Measurements from ENCODE around the gene GPR62.
"Not testable (repeated sequence)": the region's sequence is repeated elsewhere in the genome, so short reads cannot be mapped to it uniquely, and the experiment has no call there.

GPR62 gene

GRCh38 chr3:51955175-51955892 is at the start of gene GPR62:
TSS of gene GPR62 (plus strand) at chr3:51955381. CDS start at chr3:51955653, 272 bp downstream.
- DNase-seq, result no peak

- DNase-seq, result no peak
Measured at GRCh38 chr3:51908026-51908425, 47.2 kb upstream of the GPR62 start.

DNA sequence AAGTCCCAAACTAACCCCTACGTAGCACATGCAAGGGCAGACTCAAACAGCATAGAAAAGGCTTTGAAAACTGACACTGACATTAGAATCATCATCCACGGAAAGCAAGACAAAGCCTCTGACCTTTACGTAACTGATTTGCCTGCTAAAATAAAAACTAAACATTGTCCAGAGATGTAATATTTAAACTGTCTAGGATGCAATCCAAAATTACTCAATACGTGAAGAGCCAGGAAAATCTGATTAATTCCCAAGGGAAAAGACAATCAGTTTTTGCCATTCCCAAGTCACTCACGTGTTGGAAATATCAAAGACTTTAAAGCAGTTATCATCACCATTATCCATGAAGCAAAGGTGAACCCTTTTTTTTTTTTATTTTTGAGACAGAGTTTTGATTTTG is 38.8 kb upstream of the GPR62 start:
- DNase-seq, result no peak

DNA sequence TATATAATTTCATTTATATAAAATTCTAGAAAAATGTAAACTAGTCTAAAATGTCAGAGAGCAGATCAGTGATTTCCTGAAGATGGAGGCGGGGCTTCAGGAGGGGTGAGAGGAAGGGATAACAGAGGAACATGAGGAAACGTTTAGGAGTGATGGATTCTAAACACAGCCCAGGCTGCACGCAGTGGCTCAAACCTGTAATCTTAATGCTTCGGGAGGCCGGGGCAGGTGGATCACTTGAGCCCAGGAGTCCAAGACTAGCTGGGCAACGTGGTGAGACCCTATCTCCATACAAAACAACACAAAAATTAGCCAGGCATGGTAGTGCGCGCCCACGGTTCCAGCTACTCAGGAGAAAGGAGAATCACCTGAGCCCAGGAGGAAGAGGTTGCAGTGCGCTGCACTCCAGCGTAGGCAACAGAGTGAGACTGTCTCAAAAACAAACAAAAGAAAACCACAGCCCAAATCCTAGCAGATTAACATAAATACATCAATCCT is 34.1 kb upstream of the GPR62 start:
- no peak for DNase-seq

DNA sequence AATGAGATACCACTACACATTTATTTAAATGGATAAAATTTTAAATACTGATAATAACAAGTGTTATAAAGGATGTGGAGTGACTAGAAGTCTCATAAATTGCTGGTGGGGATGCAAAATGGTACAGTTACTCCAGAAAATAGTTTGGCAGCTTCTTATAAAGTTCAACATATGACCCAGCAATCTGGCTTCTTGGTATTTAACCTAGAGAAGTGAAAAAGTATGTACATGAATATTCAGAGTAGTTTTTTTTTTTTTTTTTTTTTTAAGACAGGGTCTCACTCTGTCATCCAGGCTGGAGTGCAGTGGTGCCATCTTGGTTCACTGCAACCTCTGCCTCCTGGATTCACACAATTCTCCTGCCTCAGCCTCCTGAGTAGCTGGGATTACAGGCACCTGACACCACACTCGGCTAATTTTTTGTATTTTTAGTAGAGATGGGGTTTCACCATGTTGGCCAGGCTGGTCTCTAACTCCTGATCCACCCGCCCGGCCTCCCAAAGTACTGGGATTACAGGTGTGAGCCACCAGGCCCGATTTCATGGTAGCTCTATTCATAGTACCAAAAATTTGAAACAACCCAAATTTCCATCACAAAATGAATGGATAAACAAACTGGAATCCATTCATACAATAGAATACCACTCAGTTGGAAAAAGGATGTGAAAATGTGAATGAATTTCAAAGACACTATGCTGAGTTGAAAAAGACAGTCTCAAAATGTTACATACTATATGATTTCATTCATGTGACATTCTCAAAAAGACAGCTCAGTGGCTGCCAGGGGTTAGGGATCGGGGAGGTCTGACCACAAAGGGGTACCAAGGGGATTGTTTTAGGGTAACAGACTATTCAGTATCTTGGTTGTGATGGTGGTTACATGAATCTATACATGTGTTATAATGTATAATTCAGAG is 27.9 kb upstream of the GPR62 start:
- no peak for DNase-seq

DNA sequence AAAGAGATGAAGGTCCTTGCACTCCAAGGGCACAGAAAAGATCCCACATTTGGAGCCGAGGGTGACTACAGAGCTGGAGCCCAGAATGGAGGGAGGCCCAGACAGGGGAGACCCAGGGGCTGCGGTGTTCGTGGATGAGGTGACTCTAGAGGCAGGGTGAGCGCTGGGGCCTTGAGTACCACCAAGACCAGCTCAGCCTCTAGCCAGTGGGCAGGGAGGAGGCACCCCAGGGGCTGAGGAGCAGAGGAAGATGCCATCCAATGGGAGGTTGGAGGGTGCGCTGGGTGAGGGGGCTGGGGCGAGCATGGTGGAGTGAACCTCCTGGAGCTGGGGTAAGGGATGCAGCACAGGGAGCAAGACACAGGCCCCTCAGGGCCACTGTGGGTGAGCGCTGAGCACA is 26.7 kb upstream of the GPR62 start:
- no peak for DNase-seq

GRCh38 chr3:51928981-51929380 is 26.2 kb upstream of the GPR62 start:
- not testable (repeated sequence) for DNase-seq

DNA sequence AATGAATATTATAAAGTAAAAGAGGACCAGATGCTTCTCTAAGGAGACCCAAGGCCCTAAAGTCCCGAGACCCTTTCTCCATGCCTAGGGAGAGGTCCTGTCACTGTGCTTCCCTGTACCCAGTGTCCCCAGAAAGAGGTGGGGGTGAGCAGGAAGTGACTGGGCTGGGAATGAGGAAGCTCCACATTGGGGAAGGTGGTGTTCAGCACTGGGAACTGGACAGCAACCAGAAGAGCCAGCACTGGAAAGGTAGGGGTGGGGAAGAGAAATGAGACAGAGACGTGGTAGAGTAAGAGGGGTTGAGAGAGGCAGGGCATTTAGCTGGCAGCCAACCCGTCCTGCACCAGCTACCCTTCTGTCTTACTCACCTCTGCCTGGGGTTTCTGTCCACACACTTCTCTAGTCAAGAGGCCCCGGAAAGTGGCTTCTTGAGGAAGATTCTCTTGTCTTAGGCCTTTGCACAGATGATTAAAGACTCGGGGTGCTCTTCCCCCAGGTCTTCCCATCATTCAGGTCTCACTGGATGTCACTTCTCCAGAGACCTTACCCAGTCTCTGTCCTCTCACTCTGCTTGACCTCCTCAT is 25.7 kb upstream of the GPR62 start:
- DNase-seq, result no peak

GRCh38 chr3:51930439-51930838 is 24.7 kb upstream of the GPR62 start:
- no peak for DNase-seq

GRCh38 chr3:51931756-51932155 is 23.4 kb upstream of the GPR62 start:
- DNase-seq, result no peak

DNA sequence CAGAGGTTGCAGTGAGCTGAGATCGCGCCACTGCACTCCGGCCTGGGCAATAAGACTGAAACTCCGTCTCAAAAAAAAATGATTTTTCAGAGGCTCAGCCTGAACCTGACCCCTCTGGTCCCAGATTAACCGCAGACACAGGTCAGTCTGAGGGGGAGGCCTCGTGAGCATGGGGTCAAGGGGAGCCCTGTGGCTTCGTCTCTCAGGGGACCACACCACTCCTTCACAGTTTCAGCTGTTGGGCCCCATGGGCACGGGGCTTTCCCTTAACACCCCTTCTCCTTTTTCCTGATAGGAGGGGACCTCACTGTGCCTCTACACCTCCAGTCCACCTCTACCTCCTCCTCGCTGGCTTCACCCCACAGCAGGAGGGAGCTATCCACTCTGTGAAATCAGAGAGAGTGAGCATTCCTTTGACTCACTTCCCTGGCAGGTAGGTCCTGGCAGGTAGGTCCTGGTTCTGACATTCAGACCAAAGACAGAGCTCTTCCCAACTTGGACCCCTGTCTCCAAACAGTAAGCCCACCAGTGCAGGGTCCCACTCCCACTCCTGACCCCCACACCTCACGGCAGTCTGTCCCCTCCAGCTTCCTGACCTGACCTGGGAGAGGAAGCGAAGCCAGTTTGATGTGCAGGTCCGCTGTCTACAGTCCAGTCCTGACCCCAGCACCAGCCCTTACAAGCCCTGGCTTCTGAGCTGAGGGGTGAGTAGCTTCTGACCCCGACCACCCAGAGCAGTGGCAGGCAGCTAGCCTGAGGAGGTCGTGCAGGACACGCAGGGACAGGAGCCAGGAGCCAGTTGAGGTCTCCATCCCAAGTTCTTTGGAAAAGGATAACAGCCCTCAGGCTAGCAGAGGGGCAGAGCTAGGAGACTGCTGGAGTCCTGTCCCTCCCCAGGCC is 22.5 kb upstream of the GPR62 start:
- no peak for DNase-seq

DNA sequence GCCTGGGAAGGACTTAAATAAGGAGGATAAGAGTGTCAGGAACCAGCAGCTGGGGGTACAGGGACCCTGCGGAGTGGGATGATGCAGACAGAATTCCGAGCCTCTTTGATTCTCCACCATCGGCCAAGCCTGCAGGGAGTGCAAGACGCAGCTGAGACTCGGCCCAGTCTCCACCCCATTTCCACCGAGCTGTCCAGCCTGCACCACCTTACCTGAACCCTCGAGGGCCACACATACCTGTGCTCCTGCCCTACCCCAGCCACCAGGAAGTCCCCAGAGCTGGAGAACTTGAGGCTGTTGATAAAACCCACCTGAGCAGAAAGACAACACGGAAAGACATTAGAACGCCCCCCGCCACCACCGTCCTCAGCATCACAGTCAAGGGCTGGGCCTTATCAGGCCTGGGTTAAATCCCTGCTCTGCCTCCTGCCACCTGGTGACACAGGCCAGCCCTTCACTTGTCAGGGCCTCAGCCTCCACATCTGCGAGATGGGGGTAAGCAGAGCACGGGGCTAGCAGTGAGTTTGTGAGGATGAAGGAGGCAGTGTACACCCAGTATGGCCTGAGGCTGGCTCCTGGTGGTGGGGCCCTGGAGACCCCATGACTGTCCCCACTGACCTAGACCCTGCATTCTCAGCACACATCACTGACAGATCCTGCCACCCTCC is 21.6 kb upstream of the GPR62 start:
- DNase-seq, result no peak

- DNase-seq, result no peak
Measured at GRCh38 chr3:51934139-51934850, 20.9 kb upstream of the GPR62 start.

DNA sequence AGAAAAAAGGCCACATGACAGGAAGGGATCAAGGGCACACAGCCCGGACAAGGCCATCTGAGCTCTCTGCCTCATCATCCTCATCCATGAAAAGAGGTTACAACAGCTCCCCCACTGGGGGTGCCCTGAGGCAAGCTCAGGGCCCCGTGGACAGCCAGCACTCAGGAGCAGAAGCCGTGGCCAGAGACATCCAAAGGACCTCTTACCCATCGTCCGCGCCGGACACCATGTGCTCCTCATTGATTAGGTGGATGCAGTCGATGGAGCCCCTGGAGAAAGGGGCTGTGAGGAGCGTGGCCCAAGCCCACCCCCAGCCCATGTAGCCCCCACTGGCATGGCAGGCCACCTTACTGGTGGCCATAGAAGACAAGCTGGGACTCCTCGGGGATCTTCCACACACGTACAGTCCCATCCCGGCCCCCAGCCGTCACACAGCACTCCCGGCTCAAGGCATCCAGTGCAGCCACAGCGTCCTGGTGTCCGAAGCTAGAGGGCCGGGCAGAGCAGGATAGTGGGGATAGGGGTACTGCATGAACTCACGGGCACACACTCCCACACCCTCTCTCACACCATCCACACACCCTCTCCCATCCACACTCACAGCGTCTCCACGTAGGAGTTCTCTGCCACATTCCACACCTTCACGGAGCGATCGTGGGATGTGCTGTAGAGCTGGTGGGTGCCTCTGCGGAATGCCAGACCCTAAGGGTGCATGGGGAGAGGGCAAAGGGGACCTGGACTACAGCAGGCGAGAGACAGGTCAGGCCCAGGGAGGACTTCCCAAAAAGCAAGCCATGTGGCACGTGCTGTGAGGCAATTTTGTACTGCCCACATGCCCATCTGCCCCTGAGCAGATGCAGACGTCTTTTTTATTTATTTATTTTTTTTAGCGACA is 19.9 kb upstream of the GPR62 start:
- DNase-seq, result no peak

- DNase-seq, result no peak
Measured at GRCh38 chr3:51935886-51936755, 19.1 kb upstream of the GPR62 start.

- no peak for DNase-seq
Measured at GRCh38 chr3:51937014-51937413, 18.2 kb upstream of the GPR62 start.

DNA sequence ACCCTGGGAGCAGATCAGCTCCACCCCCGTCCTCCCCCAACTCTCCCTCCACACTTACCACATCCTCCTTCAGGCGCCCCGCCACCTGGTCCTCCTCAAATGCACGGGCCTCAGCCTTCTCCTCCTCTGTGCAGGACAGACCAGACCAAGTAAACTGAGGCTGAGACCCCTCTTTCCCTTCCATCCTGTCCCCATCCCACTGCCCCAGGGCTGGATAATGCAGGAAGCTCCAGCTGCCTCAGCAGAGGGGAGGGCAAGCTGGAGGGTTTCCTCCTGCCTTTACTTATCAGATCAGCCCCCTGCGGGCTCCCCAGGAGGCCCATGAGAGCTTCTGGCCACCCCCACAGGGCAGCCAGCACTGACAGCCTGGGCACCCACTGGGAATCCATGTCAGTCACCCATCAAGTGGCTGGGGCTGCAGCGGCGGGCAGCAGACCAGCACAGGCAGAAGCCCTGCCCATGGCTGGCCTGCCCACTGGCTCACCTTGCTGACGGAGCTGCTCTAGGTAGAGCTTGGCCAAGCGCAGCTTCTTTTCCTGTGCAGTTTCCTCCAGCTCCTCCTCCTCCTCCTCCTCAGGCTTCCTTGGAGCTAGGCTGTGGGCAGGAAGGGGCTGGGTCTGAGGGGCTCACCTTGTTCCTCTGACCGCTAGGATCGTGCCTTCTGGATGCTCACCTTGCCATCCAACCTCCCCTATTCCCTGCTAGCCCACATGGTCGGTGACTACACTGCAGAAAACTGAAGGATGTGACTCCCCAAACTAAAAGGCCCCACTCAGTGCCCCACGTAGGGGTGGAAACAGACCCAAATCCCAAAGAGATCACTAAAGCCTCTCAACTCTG is 17.4 kb upstream of the GPR62 start:
- no peak for DNase-seq

- no peak for DNase-seq
Measured at GRCh38 chr3:51938780-51939425, 16.3 kb upstream of the GPR62 start.
